Fibroblast of skin of left quadriceps (primary cell): Measurements from ENCODE around the gene LIMS1.
"Not testable (repeated sequence)": the region's sequence is repeated elsewhere in the genome, so short reads cannot be mapped to it uniquely, and the experiment has no call there.

Experiments
- DNase-seq, 2 experiments: peaks; one replicate each; pipeline ENCODE4 v3.0.0-alpha.2; 2013; ENCODE audit warnings: low read depth in 2 of 2

Gene LIMS1

GRCh38 chr2:108587621-108588020 lies 53.4 kb downstream of the LIMS1 start:
- DNase-seq: no peak

GRCh38 chr2:108588070-108588668 lies 53.9 kb downstream of the LIMS1 start:
- DNase-seq: no peak

GRCh38 chr2:108589372-108589771 lies 55.1 kb downstream of the LIMS1 start:
- no peak for DNase-seq

- DNase-seq: no peak
Measured at GRCh38 chr2:108589781-108590180, 55.5 kb downstream of the LIMS1 start.

GRCh38 chr2:108591163-108591562 lies 56.9 kb downstream of the LIMS1 start:
- no peak for DNase-seq

GRCh38 chr2:108593547-108594098 lies 59.4 kb downstream of the LIMS1 start:
- DNase-seq: peak; percentile 86 to 87

GRCh38 chr2:108594132-108594981 lies 60.1 kb downstream of the LIMS1 start:
- peak; percentile 91 for DNase-seq

GRCh38 chr2:108594982-108595464 lies 60.8 kb downstream of the LIMS1 start:
- peak; percentile 99 for DNase-seq

- not testable (repeated sequence) for DNase-seq
Measured at GRCh38 chr2:108595771-108596170, 61.5 kb downstream of the LIMS1 start.

GRCh38 chr2:108597105-108597744 lies 63.0 kb downstream of the LIMS1 start:
- not testable (repeated sequence) for DNase-seq

GRCh38 chr2:108601199-108601598 lies 66.9 kb downstream of the LIMS1 start:
- not testable (repeated sequence) for DNase-seq

GRCh38 chr2:108602422-108602821 lies 68.2 kb downstream of the LIMS1 start:
- DNase-seq: no peak

GRCh38 chr2:108604196-108604595 lies 69.9 kb downstream of the LIMS1 start:
- no peak for DNase-seq

GRCh38 chr2:108605947-108606346 lies 71.7 kb downstream of the LIMS1 start:
- DNase-seq: no peak

- DNase-seq: no peak
Measured at GRCh38 chr2:108607706-108608301, 73.5 kb downstream of the LIMS1 start.

- no peak for DNase-seq
Measured at GRCh38 chr2:108611021-108611420, 76.8 kb downstream of the LIMS1 start.

- no peak for DNase-seq
Measured at GRCh38 chr2:108612153-108612513, 77.9 kb downstream of the LIMS1 start.

GRCh38 chr2:108612514-108613183 lies 78.4 kb downstream of the LIMS1 start:
- DNase-seq: no peak

GRCh38 chr2:108613261-108614042 lies 79.2 kb downstream of the LIMS1 start:
- no peak for DNase-seq

- DNase-seq: no peak
Measured at GRCh38 chr2:108614043-108614545, 79.8 kb downstream of the LIMS1 start.
